NOMO-1 treated with dmso at 0.1 percent for 144 hours (cell line): ENCODE results near the gene RUSC1.
"Not testable (repeated sequence)": the region's sequence is repeated elsewhere in the genome, so short reads cannot be mapped to it uniquely, and the experiment has no call there.

Source experiments
- DNase-seq: peaks from one replicate; lab custom pipeline; 2025; ENCODE audit not compliant: unreplicated experiment; lab: John Stamatoyannopoulos, UW

RUSC1 gene

GRCh38 chr1:155321639-155322503, 1.2 kb downstream of the RUSC1 start:
- DNase-seq, result no peak

DNA sequence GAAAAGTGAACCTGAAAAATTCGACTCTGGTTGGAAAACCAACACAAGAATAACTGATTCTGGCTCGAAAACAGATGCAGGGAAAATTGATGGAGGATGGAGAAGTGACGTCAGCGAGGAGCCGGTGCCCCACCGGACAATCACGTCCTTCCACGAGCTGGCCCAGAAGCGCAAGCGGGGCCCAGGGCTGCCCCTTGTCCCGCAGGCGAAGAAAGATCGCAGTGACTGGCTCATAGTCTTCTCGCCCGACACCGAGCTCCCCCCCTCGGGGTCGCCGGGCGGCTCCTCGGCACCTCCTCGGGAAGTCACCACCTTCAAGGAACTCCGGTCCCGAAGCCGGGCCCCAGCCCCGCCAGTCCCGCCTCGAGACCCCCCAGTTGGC, 1.9 kb downstream of the RUSC1 start:
- DNase-seq, result no peak

- peak; percentile 83 for DNase-seq
Measured at GRCh38 chr1:155322953-155323728, 2.4 kb downstream of the RUSC1 start.

DNA sequence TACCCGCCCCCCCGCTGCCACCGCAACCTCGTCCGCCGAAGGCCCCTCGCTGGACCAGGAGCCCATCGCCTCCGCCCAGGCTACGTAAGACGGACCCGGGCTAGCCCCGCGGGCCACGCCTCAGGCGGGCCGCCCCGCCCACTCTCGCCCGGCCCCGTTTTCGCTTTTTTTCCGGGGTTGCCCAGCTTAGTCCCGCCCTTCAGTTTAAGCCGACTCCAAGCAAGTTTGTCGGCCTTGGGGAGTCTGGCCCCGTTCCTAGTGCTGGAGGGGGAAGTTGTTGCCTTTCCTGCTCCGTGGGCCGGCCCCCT, 3.0 kb downstream of the RUSC1 start:
- peak; percentile 76 for DNase-seq

GRCh38 chr1:155324037-155324716, 3.5 kb downstream of the RUSC1 start:
- peak; percentile 98 for DNase-seq

DNA sequence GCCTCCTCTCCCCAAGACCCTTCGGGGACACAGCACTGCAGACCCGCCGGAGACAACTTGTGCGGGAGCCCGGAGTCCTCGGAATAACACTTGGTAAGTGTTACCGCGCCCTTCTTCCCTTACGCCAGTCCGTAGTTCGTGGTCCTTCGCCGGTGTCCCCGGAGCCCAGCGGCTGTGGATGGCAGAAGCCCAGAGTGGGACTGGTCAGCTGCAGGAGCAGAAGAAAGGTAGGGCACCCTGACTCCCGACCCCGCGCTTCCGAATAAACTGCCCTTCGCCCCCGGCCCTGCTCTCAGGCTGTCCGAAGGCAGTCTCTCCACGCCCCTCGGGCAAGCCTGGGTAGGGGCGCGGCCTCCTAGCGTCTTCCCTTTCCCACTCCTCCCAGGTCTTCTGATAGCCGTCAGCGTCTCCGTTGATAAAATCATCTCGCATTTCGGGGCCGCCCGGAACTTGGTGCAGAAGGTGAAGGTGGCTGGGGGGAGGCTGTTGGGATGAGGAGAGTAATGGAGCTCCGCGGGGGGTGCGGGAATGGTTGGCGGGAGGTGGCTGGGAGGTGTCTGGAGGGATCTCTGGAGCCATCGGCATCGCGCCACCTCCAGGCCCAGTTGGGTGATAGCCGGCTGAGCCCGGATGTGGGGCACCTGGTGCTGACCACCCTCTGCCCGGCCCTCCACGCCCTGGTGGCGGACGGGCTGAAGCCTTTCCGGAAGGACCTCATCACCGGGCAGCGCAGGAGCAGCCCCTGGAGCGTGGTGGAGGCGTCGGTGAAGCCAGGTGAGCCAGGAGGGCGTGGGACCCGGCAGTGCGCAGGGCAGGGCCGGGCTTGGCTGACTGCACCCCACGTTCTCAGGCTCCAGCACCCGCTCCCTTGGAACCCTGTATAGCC, 4.3 kb downstream of the RUSC1 start:
- peak; percentile 13 for DNase-seq

GRCh38 chr1:155325603-155325893, 4.9 kb downstream of the RUSC1 start:
- DNase-seq, result no peak

DNA sequence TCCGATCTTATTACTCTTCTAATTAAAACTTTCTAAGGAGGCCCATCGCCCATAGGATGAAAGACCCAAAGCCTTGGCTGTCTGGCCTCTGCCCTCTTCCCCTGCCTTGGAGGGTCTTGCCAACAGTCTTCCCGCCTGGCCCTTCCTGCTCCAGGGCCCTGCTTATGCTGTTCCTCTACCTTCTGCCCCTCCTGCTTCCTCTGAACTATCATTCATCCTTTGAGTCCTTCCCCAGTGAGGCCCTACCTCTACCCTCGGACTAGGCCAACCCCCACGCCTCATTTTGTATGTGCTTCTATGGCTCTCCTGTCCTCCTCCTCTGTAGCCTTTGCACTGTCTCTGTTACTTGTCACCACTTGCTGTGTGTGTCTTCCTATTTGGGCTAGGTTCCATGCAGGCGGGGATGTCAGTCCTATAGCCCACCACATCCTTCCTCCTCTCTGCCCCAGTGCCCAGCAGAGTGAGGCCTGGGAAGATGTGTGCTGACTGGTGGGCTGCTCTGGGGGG, 5.4 kb downstream of the RUSC1 start:
- no peak for DNase-seq

DNA sequence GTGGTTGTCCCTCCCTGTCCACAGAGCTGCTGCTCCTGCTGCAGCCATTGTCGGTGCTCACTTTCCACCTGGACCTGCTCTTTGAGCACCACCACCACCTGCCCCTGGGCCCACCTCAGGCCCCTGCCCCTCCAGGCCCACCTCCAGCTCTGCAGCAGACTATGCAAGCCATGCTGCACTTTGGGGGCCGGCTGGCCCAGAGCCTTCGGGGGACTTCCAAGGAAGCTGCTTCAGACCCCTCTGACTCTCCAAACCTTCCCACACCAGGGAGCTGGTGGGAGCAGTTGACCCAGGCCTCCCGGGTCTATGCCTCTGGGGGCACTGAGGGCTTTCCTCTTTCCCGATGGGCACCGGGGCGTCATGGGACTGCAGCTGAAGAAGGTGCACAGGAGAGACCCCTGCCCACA, 5.9 kb downstream of the RUSC1 start:
- no peak for DNase-seq

GRCh38 chr1:155327981-155328380, 7.3 kb downstream of the RUSC1 start:
- no peak for DNase-seq

GRCh38 chr1:155328856-155329255, 8.2 kb downstream of the RUSC1 start:
- not testable (repeated sequence) for DNase-seq

DNA sequence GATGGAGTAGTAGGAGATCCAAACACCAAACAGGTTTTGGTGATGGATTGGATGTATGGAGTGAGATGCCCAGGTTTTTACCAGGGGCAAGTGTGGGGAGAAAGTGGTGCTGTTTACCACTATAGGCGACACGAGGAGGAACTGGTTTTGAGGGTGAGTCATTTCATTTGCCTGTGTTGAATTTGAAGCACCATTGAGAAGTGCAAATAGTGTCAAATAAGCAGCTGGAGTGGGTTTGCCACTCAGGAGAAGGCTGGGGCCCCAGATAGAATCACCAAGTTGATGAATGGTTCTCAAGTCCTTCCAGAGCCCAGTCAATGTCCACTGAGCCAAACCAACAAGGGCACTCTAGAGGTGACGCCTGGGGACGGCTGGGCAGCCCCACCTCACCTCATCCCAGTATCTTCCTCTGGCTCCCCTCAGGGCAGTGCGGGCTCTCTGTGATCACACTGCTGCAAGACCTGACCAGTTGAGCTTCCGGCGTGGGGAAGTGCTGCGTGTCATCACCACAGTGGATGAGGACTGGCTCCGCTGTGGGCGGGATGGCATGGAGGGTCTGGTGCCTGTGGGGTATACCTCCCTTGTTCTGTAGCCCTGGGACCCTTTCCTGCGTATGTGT, 9.4 kb downstream of the RUSC1 start:
- DNase-seq, result no peak

DNA sequence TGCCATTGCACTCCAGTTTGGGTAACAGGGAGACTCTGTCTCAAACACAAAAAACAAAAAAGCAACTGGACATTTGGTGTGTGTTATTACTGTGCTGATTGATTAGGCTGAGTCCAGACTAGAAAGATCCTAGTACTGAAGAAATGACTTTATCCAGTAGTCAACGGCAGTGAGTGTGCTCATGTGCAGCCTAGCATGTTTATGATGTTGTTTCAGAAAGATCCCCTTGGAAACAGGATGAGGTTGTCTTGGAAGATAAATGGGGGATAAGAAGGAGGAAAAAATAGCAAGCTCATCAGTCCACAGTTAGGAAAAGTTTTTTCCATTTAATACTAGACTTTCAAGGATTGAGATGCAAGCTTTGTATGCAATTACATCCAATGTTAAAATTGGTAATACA, 14.3 kb downstream of the RUSC1 start:
- no peak for DNase-seq

DNA sequence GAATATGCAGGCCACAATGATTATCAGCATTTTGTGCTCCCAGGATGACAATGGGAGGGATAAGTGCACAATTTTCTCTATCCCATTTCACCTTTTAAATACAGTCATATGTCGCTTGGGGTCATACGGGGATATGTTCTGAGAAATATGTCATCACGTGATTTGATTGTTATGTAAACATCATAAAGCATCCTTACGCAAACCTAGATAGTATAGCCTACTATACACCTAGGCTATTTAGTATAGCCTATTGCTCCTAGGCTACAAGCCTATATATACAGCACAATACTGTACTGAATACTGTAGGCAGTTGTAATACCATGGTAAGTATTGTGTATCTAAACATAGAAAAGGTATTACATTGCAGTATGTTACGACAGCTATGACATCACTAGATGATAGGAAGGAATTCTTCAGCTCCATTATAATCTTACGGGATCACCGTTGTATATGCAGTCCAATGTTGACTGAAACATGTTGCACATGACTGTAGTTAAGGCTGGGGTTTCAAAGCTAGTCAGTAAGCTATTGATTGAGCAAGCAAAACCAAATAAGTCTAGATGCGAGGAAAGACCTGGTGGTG, 18.9 kb downstream of the RUSC1 start:
- DNase-seq, result no peak

- DNase-seq, result no peak
Measured at GRCh38 chr1:155342842-155343241, 22.1 kb downstream of the RUSC1 start.

DNA sequence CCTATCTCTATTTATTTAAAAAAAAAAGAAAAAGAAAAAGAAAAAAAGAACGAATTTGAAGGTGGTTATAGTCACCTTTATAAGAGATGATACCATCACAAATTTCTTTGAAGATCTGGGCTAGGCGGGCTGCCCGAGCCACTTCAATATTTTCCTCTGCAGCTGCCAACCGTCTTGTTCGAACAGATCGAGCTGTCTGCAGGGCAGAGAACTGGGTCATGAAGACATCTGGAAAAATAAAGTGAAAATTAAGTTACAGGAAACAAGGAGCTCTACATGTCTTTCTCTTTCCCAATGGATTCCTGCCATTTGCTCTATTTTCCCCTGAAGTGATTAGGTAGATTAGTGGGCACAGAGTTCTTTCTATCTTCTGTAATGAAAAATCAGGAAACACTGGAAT, 31.9 kb downstream of the RUSC1 start:
- no peak for DNase-seq

DNA sequence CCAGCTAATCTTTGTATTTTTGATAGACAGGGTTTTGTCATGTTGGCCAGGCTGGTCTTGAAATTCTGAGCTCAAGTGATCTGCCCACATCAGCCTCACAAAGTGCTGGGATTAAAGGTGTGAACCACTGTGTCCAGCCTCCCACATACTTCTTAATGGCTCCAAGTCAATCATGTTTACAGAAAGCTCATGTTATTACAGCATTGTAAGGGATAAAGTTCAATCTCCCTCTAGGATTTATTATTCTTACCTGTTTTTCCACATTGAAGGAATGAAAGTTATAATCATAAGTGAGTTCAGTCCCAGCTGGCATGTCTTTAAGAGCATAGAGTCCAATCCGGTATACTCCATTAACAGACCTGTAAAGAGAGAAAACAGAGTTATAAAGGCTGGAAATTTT, 39.4 kb downstream of the RUSC1 start:
- DNase-seq, result no peak

DNA sequence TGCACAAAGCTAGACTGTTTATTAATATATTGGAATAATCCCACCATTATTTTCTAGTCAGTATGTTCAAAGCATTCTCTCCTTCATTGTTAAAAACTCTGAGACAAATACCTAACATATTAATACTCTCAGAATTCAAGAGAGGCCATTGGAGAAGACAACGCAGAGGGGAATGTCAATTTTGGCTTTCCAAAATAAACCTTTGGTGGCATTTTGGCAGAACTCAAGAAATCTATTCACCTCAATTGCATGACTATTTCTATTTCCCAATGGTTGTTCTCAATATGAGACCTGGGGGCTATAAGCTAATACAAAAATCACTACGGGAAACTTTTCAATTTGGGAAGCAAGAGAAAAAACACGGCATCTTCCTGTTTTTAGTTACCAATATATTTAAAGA, 58.5 kb downstream of the RUSC1 start:
- no peak for DNase-seq

GRCh38 chr1:155379631-155380090, 59.0 kb downstream of the RUSC1 start:
- DNase-seq, result no peak
